Lung (tissue), 12 donors: ENCODE results near the gene AUNIP. TPM values are rescaled to one million over a fixed set of nuclear protein-coding genes. Genes with fewer than 3 reads are reported as not detected.

Experiments used
- ATAC-seq: fragments of 200-7000 bp; cut with Tn5 transposase; one replicate; pipeline ENCODE4 v1.9.1; 2020; ENCODE audit warnings: moderate number of reproducible peaks; ENCODE audit not compliant: insufficient read depth, low FRiP score
- DNase-seq, 3 donors: peaks; one replicate each; pipeline ENCODE4 v3.0.0-alpha.2; 2013 to 2017
- H3K27ac ChIP-seq, 2 donors: one replicate each; pipeline ENCODE4 v1.5.1; 2013; ENCODE audit warnings: mild to moderate bottlenecking in 2 of 2, moderate library complexity in 2 of 2, control low read depth in 1 of 2, inconsistent platforms in 1 of 2, low read depth in 1 of 2, low read length in 1 of 2
- H3K27me3 ChIP-seq, 3 donors: one replicate each; pipeline ENCODE4 v1.5.1; 2013; ENCODE audit warnings: low read length in 2 of 3; ENCODE audit not compliant: control insufficient read depth in 3 of 3, insufficient read depth in 3 of 3
- H3K36me3 ChIP-seq, 4 donors: one replicate each; pipeline ENCODE4 v1.5.1; 2013; ENCODE audit warnings: low read length in 4 of 4, mild to moderate bottlenecking in 1 of 4, moderate library complexity in 1 of 4; ENCODE audit not compliant: control insufficient read depth in 4 of 4, insufficient read depth in 4 of 4
- H3K4me1 ChIP-seq, 5 donors: one replicate each; pipeline ENCODE4 v1.5.1; 2013; ENCODE audit warnings: low read length in 5 of 5, mild to moderate bottlenecking in 2 of 5, moderate library complexity in 1 of 5; ENCODE audit not compliant: control insufficient read depth in 5 of 5, insufficient read depth in 5 of 5
- H3K4me3 ChIP-seq: one replicate; pipeline ENCODE4 v1.5.1; 2013; ENCODE audit warnings: mild to moderate bottlenecking, control low read depth, moderate library complexity
- H3K9ac ChIP-seq, 2 donors: one replicate each; pipeline ENCODE4 v1.5.1; 2013; ENCODE audit warnings: low read length in 2 of 2, control low read depth in 1 of 2; ENCODE audit not compliant: insufficient read depth in 1 of 2
- H3K9me3 ChIP-seq, 4 donors: one replicate each; pipeline ENCODE4 v1.5.1; 2013; ENCODE audit warnings: low read length in 3 of 4, mild to moderate bottlenecking in 1 of 4, moderate library complexity in 1 of 4; ENCODE audit not compliant: control insufficient read depth in 4 of 4, insufficient read depth in 3 of 4
- WGBS, 2 donors: extraction: QIAGEN DNeasy Blood & Tissue Kit; methylation state at CpG; one replicate each; pipeline ENCODE4 v1.1.7; 2013; 5-methylcytosine and 5-hydroxymethylcytosine counted together
- polyA plus RNA-seq, 2 donors: library from polyadenylated mRNA; stranded (reverse); fragments of 200-250 nt; gene quantifications; one replicate each; pipeline ENCODE4 v1.2.1, GENCODE V29; 2013
- total RNA-seq, 2 donors: library from RNA; depleted of rRNA in 1 of 2; stranded (reverse); fragments of >200 nt in 1 of 2; gene quantifications; one replicate each; pipeline ENCODE4 v1.2.1, GENCODE V29; 2014 to 2021
- TF ChIP-seq, protein P1 (sequence below): IDR thresholded peaks from 2 replicates; pipeline ENCODE4 v1.5.1; 2012; ENCODE audit warnings: mild to moderate bottlenecking; ENCODE audit errors: control extremely low read depth, extremely low read depth
- donor health status: control.
- donor health status: control.
- donor health status: Bipolar disorder and iron deficiency.
- donor health status: healthy.
- donor health status: DM: yes; HTN: yes; CAD: no.

The AUNIP gene
- total and polyA plus RNA-seq, 4 donors: 0.21 to 1.1 (median 0.29) TPM

DNA sequence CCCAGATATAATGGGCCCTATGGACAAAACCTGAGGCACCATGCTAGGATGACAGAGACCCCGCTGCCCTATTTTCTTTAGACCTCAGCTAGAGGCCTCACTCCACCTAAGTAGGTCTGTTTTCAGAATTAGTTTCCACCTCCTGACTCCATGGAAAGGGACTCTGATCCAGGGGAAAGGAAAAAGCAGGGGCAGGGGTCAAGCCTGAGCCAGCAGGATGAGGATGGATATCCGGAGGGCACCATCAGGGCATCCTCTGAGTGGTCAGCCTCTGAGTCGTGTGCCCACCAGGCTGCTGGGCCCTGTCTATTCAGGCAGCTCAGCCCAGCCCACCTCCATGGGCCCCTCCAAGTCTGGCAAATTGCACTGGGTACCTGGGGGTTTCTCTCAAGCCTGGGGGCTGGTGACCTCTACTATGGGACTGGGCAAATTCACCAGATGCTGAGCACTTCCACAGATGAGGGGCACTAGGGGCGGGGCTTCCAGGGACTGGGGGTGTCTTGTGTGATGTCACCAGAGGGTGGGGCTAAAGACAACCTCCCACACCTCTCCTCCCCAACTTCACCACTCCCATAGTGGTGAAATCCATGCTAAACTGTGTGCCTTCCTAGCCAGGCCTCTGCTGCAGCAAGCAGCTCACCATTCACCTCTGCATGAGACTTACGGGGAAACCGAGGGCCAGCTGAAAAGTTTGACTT is 10.8 kb upstream of the AUNIP start:
- Histone ChIP-seq H3K27ac (no peak overlapping the region), H3K9me3 (no peaks in the 10 kb centered on the region), H3K4me3 (no peak overlapping the region), H3K36me3 (peaks cover 0 to 5% (median 1%) of the 10 kb centered on the region in 4 donors), H3K4me1 (peaks cover 0 to 20% (median 9%) of the 10 kb centered on the region in 5 donors), H3K9ac (no peak overlapping the region), H3K27me3 (no peaks in the 10 kb centered on the region)
- TF ChIP-seq, protein P1, sequence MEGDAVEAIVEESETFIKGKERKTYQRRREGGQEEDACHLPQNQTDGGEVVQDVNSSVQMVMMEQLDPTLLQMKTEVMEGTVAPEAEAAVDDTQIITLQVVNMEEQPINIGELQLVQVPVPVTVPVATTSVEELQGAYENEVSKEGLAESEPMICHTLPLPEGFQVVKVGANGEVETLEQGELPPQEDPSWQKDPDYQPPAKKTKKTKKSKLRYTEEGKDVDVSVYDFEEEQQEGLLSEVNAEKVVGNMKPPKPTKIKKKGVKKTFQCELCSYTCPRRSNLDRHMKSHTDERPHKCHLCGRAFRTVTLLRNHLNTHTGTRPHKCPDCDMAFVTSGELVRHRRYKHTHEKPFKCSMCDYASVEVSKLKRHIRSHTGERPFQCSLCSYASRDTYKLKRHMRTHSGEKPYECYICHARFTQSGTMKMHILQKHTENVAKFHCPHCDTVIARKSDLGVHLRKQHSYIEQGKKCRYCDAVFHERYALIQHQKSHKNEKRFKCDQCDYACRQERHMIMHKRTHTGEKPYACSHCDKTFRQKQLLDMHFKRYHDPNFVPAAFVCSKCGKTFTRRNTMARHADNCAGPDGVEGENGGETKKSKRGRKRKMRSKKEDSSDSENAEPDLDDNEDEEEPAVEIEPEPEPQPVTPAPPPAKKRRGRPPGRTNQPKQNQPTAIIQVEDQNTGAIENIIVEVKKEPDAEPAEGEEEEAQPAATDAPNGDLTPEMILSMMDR: no peak
- WGBS, 2 donors: 74 to 89% methylated on average over 6 of the region's 6 CpGs
- ATAC-seq: no peak
- no peak for DNase-seq

DNA sequence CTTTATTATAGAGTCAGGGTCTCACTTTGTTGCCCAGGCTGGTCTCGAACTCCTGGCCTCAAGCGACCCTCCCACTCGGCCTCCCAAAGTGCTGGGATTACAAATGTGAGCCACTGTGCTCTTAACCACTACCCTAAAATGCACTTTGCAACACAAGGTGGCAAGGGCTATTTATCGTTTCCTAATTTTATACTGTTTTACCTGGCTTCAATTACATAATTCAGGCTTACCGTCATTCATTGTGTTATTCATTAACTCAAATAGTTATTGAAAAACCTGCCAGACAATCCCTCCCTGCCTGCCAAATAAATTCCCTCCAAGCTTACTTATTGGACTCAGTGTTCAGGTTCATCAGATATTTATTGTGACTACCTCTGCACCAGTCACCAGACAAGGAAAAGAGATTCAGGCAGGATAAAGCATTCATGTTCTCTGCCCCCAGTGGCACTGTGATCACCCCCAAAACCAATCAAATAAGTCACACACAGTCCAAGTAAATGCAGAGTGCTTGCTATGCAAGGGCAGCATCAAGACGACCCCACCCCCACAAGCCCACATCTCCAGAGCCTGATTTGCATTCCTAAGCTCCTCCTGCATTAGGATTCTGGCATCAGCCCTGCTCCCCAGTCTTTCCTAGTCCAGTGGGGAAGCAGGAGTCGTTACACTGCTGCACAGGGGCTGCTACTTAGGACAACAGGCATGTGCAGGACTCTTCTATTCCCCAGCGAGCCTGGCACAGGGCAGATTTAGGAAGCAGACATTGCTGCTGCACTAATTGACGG is 8.1 kb upstream of the AUNIP start:
- WGBS, 2 donors: 63 to 72% methylated on average over 9 of the region's 9 CpGs
- Histone ChIP-seq H3K4me1 (peaks cover 0 to 10% (median 6%) of the 10 kb centered on the region in 5 donors), H3K27ac (peak overlapping the region in 1 of 2 donors; percentile 61), H3K36me3 (peaks cover 0 to 8% (median 7%) of the 10 kb centered on the region in 4 donors), H3K9me3 (no peaks in the 10 kb centered on the region), H3K9ac (no peak overlapping the region), H3K27me3 (no peaks in the 10 kb centered on the region), H3K4me3 (no peak overlapping the region)
- DNase-seq (peak; percentile 51 to 58 (median 53)), ATAC-seq (no peak)
- TF ChIP-seq, protein P1: no peak

DNA sequence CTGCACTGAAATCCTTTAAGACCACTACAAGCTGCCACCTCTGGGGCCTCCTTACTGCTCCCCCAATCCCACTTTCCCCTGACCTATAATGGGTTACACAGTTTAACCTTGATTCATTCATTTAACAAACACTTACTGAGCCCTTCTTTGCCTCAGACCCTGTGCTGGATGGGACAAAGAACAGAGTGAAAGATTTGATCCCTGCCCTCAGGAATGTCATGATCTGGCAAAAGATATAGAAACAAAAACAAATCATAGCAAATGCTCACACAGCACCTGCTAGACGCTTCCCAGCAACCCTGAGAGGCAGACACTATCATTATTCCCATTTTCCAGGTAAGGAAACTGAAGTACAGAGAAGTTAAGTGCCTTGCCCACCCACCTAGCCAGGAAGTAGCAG is 7.0 kb upstream of the AUNIP start:
- 82 to 92% methylated on average over 1 of the region's 1 CpG for WGBS, 2 donors
- ATAC-seq: no peak
- Histone ChIP-seq H3K4me3 (no peak overlapping the region), H3K27me3 (no peaks in the 10 kb centered on the region), H3K9ac (no peak overlapping the region), H3K4me1 (peaks cover 0 to 4% (median 2%) of the 10 kb centered on the region in 5 donors), H3K9me3 (no peaks in the 10 kb centered on the region), H3K36me3 (peaks cover 0 to 10% (median 8%) of the 10 kb centered on the region in 4 donors), H3K27ac (no peak overlapping the region)
- DNase-seq: no peak
- TF ChIP-seq, protein P1: no peak
